Trophoblast cell (in vitro differentiated cells and primary cell): ENCODE results near the gene WNK1.
"Not testable (repeated sequence)": the region's sequence is repeated elsewhere in the genome, so short reads cannot be mapped to it uniquely, and the experiment has no call there.

Source experiments
- DNase-seq, 2 donors: peaks; one replicate each; pipeline ENCODE4 v3.0.0-alpha.2; 2016
- H2AFZ ChIP-seq: 2 replicates; pipeline ENCODE4 v1.6.1; 2013; ENCODE audit warnings: low read length, moderate library complexity, mild to moderate bottlenecking; ENCODE audit not compliant: insufficient read depth, poor library complexity
- H2AK5ac ChIP-seq: 2 replicates; pipeline ENCODE4 v1.6.1; 2013; ENCODE audit warnings: mild to moderate bottlenecking, low read length
- H2BK120ac ChIP-seq: 2 replicates; pipeline ENCODE4 v1.6.1; 2013; ENCODE audit warnings: low read length, mild to moderate bottlenecking, moderate library complexity; ENCODE audit not compliant: insufficient read depth, poor library complexity
- H2BK12ac ChIP-seq: 2 replicates; pipeline ENCODE4 v1.6.1; 2013; ENCODE audit warnings: mild to moderate bottlenecking, low read length, moderate library complexity
- H2BK5ac ChIP-seq: 2 replicates; pipeline ENCODE4 v1.6.1; 2013; ENCODE audit warnings: low read length, low read depth, moderate library complexity, mild to moderate bottlenecking; ENCODE audit not compliant: poor library complexity
- H3K14ac ChIP-seq: 2 replicates; pipeline ENCODE4 v1.6.1; 2013; ENCODE audit warnings: mild to moderate bottlenecking, low read length
- H3K18ac ChIP-seq: 2 replicates; pipeline ENCODE4 v1.6.1; 2013; ENCODE audit warnings: mild to moderate bottlenecking, low read length
- H3K23ac ChIP-seq: 2 replicates; pipeline ENCODE4 v1.6.1; 2013; ENCODE audit warnings: low read length
- H3K27ac ChIP-seq: 2 replicates; pipeline ENCODE4 v1.5.1; 2013; ENCODE audit warnings: low read depth, mild to moderate bottlenecking, inconsistent platforms, low read length, moderate library complexity
- H3K27me3 ChIP-seq: 2 replicates; pipeline ENCODE4 v1.6.1; 2013; ENCODE audit warnings: inconsistent platforms, mild to moderate bottlenecking, low read length, moderate library complexity; ENCODE audit not compliant: insufficient read depth
- H3K36me3 ChIP-seq, 2 experiments: 1 replicate in 1 of 2; 2 replicates in 1 of 2; pipeline ENCODE4 v1.6.1; 2013; ENCODE audit warnings: low read length in 2 of 2, mild to moderate bottlenecking in 2 of 2, moderate library complexity in 1 of 2; ENCODE audit not compliant: insufficient read depth in 2 of 2, control insufficient read depth in 1 of 2
- H3K4ac ChIP-seq: 2 replicates; pipeline ENCODE4 v1.6.1; 2013; ENCODE audit warnings: low read depth, mild to moderate bottlenecking, low read length, moderate library complexity
- H3K4me1 ChIP-seq, 2 experiments: 1 replicate in 1 of 2; 2 replicates in 1 of 2; pipeline ENCODE4 v1.6.1; 2013; ENCODE audit warnings: low read length in 2 of 2, mild to moderate bottlenecking in 2 of 2, moderate library complexity in 1 of 2; ENCODE audit not compliant: insufficient read depth in 2 of 2, control insufficient read depth in 1 of 2
- H3K4me2 ChIP-seq: 2 replicates; pipeline ENCODE4 v1.6.1; 2013; ENCODE audit warnings: inconsistent platforms, mild to moderate bottlenecking, low read length, moderate library complexity
- H3K4me3 ChIP-seq: 2 replicates; pipeline ENCODE4 v1.5.1; 2013; ENCODE audit warnings: mild to moderate bottlenecking, low read depth, low read length, inconsistent platforms
- H3K79me1 ChIP-seq: one replicate; pipeline ENCODE4 v1.6.1; 2013; ENCODE audit warnings: low read length
- H3K79me2 ChIP-seq: 2 replicates; pipeline ENCODE4 v1.6.1; 2013; ENCODE audit warnings: low read length, mild to moderate bottlenecking; ENCODE audit not compliant: control insufficient read depth, insufficient read depth, poor library complexity
- H3K9ac ChIP-seq: 2 replicates; pipeline ENCODE4 v1.6.1; 2013; ENCODE audit warnings: mild to moderate bottlenecking, low read length
- H3K9me3 ChIP-seq: 2 replicates; pipeline ENCODE4 v1.6.1; 2013; ENCODE audit warnings: low read depth, mild to moderate bottlenecking, control low read depth, inconsistent platforms, low read length; ENCODE audit not compliant: insufficient read depth
- H4K12ac ChIP-seq: 2 replicates; pipeline ENCODE4 v1.6.1; 2013; ENCODE audit warnings: low read depth, mild to moderate bottlenecking, low read length, moderate library complexity
- H4K8ac ChIP-seq: 2 replicates; pipeline ENCODE4 v1.6.1; 2013; ENCODE audit warnings: low read depth, mild to moderate bottlenecking, low read length, moderate library complexity
- H4K91ac ChIP-seq: one replicate; pipeline ENCODE4 v1.6.1; 2013; ENCODE audit warnings: low read depth, mild to moderate bottlenecking, low read length, moderate library complexity
- WGBS: extraction: QIAGEN DNeasy Blood & Tissue Kit; methylation state at CpG from one replicate; pipeline ENCODE4 v1.1.7; 2013; ENCODE audit warnings: missing lambda C conversion rate; ENCODE audit not compliant: insufficient read length, insufficient coverage; ENCODE audit errors: extremely low coverage; 5-methylcytosine and 5-hydroxymethylcytosine counted together

Gene WNK1

DNA sequence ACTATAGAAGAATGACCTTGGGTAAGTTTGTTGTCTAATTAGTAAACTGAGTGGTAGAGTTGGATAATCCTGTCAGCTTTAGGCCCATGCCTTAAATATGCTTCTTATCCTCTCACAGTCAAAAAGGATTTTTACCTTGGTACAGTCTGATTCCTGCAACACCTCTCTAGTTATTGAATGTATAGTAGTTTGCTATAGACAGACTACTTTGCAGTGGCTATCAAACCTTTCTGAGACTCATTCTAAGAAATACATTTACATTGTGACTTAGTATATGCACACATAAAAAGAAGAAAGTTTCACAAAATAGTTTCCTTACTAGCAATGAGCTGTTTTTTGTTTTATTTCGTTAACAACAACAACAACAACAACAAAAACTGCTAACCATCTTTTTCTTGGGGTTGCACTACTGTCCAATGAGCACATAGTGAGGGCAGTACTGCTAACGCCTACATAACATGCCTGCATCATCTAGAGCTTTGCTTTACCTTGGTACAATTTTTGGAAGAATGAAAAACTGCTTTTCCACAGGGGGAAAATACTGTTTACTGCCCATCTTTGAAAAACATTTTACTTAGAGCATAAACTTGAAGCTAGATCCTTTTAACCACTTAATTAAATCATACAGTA lies 28.5 kb downstream of the WNK1 start:
- H3K27me3 ChIP-seq, result no peaks in the 10 kb centered on the region
- no peak overlapping the region for H4K12ac ChIP-seq
- H3K18ac ChIP-seq, result no peak overlapping the region
- no peak overlapping the region for H2BK120ac ChIP-seq
- H3K4me3 ChIP-seq, result no peak overlapping the region
- no peak overlapping the region for H2AFZ ChIP-seq
- no peak for DNase-seq
- no peaks in the 10 kb centered on the region for H3K79me1 ChIP-seq
- no peak overlapping the region for H4K8ac ChIP-seq
- H3K36me3 ChIP-seq, result no peaks in the 10 kb centered on the region
- no peak overlapping the region for H3K4me2 ChIP-seq
- H3K4ac ChIP-seq, result no peak overlapping the region
- no peak overlapping the region for H3K14ac ChIP-seq
- no peaks in the 10 kb centered on the region for H3K9me3 ChIP-seq
- no peak overlapping the region for H2BK12ac ChIP-seq
- no peak overlapping the region for H3K9ac ChIP-seq
- no CpG with 5 or more reads among the region's 2 CpGs for WGBS
- H2AK5ac ChIP-seq, result no peak overlapping the region
- H4K91ac ChIP-seq, result no peak overlapping the region
- H3K4me1 ChIP-seq, result no peaks in the 10 kb centered on the region
- H3K23ac ChIP-seq, result no peak overlapping the region
- H2BK5ac ChIP-seq, result no peak overlapping the region
- H3K27ac ChIP-seq, result no peak overlapping the region
- H3K79me2 ChIP-seq, result peaks cover 5% of the 10 kb centered on the region

DNA sequence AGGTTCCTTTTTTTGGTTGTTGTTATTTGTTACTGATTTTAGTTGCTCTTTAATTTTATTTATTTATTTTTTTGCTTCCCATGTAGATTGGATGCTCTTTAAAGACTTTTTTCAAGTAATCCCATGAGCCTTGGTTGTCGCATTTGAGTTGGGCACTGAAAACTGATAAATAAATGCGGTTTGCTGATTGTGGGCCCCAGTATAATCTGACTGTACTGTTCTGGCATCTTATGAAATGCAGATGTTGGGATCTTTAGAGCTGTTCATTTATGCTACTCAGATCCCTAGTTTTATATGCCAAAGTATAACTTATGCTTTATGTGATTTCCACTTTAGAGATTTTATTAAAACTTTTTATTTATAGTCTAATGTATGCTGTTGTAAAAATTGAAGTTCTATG lies 33.3 kb downstream of the WNK1 start:
- Histone ChIP-seq H3K4ac (no peak overlapping the region), H4K91ac (no peak overlapping the region), H3K79me2 (peaks cover 5% of the 10 kb centered on the region), H3K18ac (no peak overlapping the region), H3K36me3 (no peaks in the 10 kb centered on the region), H4K12ac (no peak overlapping the region), H2BK12ac (no peak overlapping the region), H3K23ac (no peak overlapping the region), H3K27me3 (no peaks in the 10 kb centered on the region), H2AFZ (no peak overlapping the region), H3K79me1 (peaks cover 2% of the 10 kb centered on the region), H2BK120ac (no peak overlapping the region), H3K4me1 (peaks cover 2 to 3% of the 10 kb centered on the region in 2 experiments), H3K9me3 (no peaks in the 10 kb centered on the region), H3K27ac (no peak overlapping the region), H3K4me3 (no peak overlapping the region), H3K14ac (no peak overlapping the region), H2BK5ac (no peak overlapping the region), H4K8ac (no peak overlapping the region), H2AK5ac (no peak overlapping the region), H3K4me2 (no peak overlapping the region), H3K9ac (no peak overlapping the region)
- no peak for DNase-seq
- no CpG with 5 or more reads among the region's 2 CpGs for WGBS

DNA sequence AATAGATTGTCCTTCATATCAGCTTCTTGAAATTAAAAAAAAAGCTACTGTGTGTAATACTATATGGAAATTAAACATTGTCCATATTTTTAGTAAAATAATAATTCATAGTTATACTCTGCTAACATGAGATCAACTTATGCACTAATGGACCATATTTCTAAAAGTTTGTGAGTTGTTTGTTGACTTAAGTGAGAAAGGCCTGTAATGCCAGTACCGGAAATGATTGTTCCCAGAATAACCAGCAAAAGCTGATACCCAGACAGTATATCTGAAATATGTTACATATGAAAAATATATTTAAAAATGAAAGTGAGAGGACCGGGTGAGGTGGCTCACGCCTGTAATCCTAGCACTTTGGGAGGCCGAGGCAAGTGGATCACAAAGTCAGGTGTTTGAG lies 35.9 kb downstream of the WNK1 start:
- Histone ChIP-seq H2BK5ac (no peak overlapping the region), H3K27ac (no peak overlapping the region), H2BK120ac (no peak overlapping the region), H3K4me1 (peaks cover 2 to 3% of the 10 kb centered on the region in 2 experiments), H3K4ac (no peak overlapping the region), H2AFZ (no peak overlapping the region), H3K4me3 (no peak overlapping the region), H3K36me3 (no peaks in the 10 kb centered on the region), H3K79me2 (peaks cover 5% of the 10 kb centered on the region), H3K9ac (no peak overlapping the region), H3K4me2 (no peak overlapping the region), H2AK5ac (no peak overlapping the region), H4K8ac (no peak overlapping the region), H4K12ac (no peak overlapping the region), H3K14ac (no peak overlapping the region), H3K9me3 (no peaks in the 10 kb centered on the region), H3K27me3 (no peaks in the 10 kb centered on the region), H3K79me1 (peaks cover 2% of the 10 kb centered on the region), H3K18ac (no peak overlapping the region), H2BK12ac (no peak overlapping the region), H3K23ac (no peak overlapping the region), H4K91ac (no peak overlapping the region)
- no CpG with 5 or more reads among the region's 4 CpGs for WGBS
- no peak for DNase-seq

DNA sequence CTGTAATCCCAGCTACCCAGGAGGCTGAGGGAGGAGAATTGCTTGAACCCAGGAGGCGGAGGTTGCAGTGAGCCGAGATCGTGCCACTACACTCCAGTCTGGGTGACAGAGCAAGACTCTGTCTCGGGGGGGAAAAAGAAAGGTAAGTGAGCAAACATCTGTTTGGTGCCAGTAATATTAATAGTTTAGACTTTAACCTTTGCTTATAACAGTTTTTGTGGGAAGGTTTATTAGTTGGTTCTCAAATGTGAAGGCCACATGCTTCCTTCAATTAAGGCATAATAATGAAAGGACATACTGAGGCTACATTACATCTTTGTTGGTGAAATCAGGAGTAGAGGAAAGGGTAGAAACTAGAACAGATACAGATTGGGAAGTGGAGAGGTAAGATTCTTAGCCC lies 36.4 kb downstream of the WNK1 start:
- H3K27me3 ChIP-seq, H2BK5ac ChIP-seq, H3K27ac ChIP-seq, H2BK12ac ChIP-seq, H3K9ac ChIP-seq, H4K91ac ChIP-seq, H3K4me1 ChIP-seq, H3K4ac ChIP-seq, H4K12ac ChIP-seq, H3K23ac ChIP-seq, H3K4me3 ChIP-seq, H3K4me2 ChIP-seq, H3K18ac ChIP-seq, H2AFZ ChIP-seq, H3K79me1 ChIP-seq, H3K79me2 ChIP-seq, H2AK5ac ChIP-seq, H2BK120ac ChIP-seq, H3K9me3 ChIP-seq, H3K14ac ChIP-seq, H4K8ac ChIP-seq, DNase-seq, H3K36me3 ChIP-seq: not testable (repeated sequence)
- WGBS, result no CpG with 5 or more reads among the region's 4 CpGs
